Body of pancreas (tissue), 4 donors: Measurements from ENCODE around the gene NT5M. TPM values are rescaled to one million over a fixed set of nuclear protein-coding genes. Genes with fewer than 3 reads are reported as not detected.

Source experiments
- ATAC-seq: fragments of 150-250 bp; one replicate; pipeline ENCODE4 v1.9.1; 2016
- DNase-seq, 4 donors: peaks; one replicate each; pipeline ENCODE4 v3.0.0-alpha.2; 2019
- H3K27ac ChIP-seq, 4 donors: fragments of 200-600 bp; sonication (generic); 1 replicate in 3 of 4; 2 replicates in 1 of 4; pipeline versions ENCODE4 v1.5.1 to v1.6.1; 2016 to 2019; ENCODE audit warnings: mild to moderate bottlenecking in 1 of 4, mixed read lengths in 1 of 4, moderate library complexity in 1 of 4
- H3K27me3 ChIP-seq, 2 donors: fragments of 200-600 bp; sonication (generic); one replicate each; pipeline ENCODE4 v1.6.0; 2016; ENCODE audit warnings: mild to moderate bottlenecking in 1 of 2
- H3K36me3 ChIP-seq, 2 donors: fragments of 200-600 bp; sonication (generic); replicated peaks in 1 of 2; 2 replicates each; pipeline ENCODE4 v1.5.1; 2016; ENCODE audit warnings: low read depth in 2 of 2; ENCODE audit not compliant: insufficient read depth in 1 of 2
- H3K4me1 ChIP-seq: fragments of 200-600 bp; sonication (generic); one replicate; pipeline ENCODE4 v1.6.0; 2016
- H3K4me3 ChIP-seq, 2 donors: fragments of 200-600 bp; sonication (generic); 1 replicate in 1 of 2; 2 replicates in 1 of 2; pipeline ENCODE4 v1.5.1; 2016 to 2019
- H3K9me3 ChIP-seq, 3 donors: fragments of 200-600 bp; sonication (generic); 1 replicate in 2 of 3; 2 replicates in 1 of 3; pipeline ENCODE4 v1.5.1; 2016
- CTCF ChIP-seq, 7 experiments: fragments of 450-650 bp in 4 of 7; fragments of 200-600 bp in 3 of 7; sonication (generic) in 3 of 7; IDR thresholded peaks; one replicate each; pipeline ENCODE4 v1.5.1; 2016 to 2019; ENCODE audit warnings: antibody characterized with exemption in 7 of 7
- POLR2A ChIP-seq, 3 donors: fragments of 450-650 bp; IDR thresholded peaks; one replicate each; pipeline ENCODE4 v1.6.1; 2016; ENCODE audit warnings: antibody characterized with exemption in 3 of 3, mild to moderate bottlenecking in 2 of 3
- WGBS, 2 donors: methylation state at CpG; one replicate each; pipeline ENCODE4 v1.1.5; 2017; 5-methylcytosine and 5-hydroxymethylcytosine counted together
- intact Hi-C: fragments of 100-400 bp; cut with DNase I; formaldehyde crosslinking; loops from one replicate; pipeline ENCODE4 v1.15.1; 2023
- total RNA-seq, 2 donors: library from RNA; depleted of rRNA; stranded (reverse); fragments of >200 nt; gene quantifications; one replicate each; pipeline ENCODE4 v1.1.0, GENCODE V29; 2016

The NT5M gene
- total RNA-seq, 2 donors from 2014 or later, result 1.0 to 1.3 TPM

GRCh38 chr17:17289701-17290100 lies 13.5 kb upstream of the NT5M start:
- H3K9me3 ChIP-seq, result no peaks in the 10 kb centered on the region
- ATAC-seq (no peak), DNase-seq (no peak)
- intact Hi-C loops, result no loop called here
- H3K27ac ChIP-seq, result no peak overlapping the region
- TF ChIP-seq CTCF (IDR thresholded peaks at IDR 0.05) (no peak), POLR2A (IDR thresholded peaks at IDR 0.05) (no peak)
- no peaks in the 10 kb centered on the region for H3K36me3 ChIP-seq
- no peaks in the 10 kb centered on the region for H3K27me3 ChIP-seq
- WGBS, 2 donors, result 63 to 84% methylated on average over 6 to 7 of the region's 7 CpGs
- no peaks in the 10 kb centered on the region for H3K4me1 ChIP-seq
- no peak overlapping the region for H3K4me3 ChIP-seq

GRCh38 chr17:17295141-17295540 lies 8.0 kb upstream of the NT5M start:
- ATAC-seq (no peak), DNase-seq (no peak)
- H3K4me3 ChIP-seq, result no peak overlapping the region
- H3K4me1 ChIP-seq, result no peaks in the 10 kb centered on the region
- no peak overlapping the region for H3K27ac ChIP-seq
- no peak for TF ChIP-seq CTCF (IDR thresholded peaks at IDR 0.05)
- no peak for TF ChIP-seq POLR2A (IDR thresholded peaks at IDR 0.05)
- H3K27me3 ChIP-seq, result no peaks in the 10 kb centered on the region
- H3K36me3 ChIP-seq, result no peaks in the 10 kb centered on the region
- intact Hi-C loops, result no loop called here
- WGBS, 2 donors, result 91 to 97% methylated on average over 4 of the region's 4 CpGs
- no peaks in the 10 kb centered on the region for H3K9me3 ChIP-seq

GRCh38 chr17:17297217-17297616 lies 6.0 kb upstream of the NT5M start:
- Histone ChIP-seq H3K27me3 (no peaks in the 10 kb centered on the region), H3K27ac (no peak overlapping the region), H3K4me1 (peaks cover 10% of the 10 kb centered on the region), H3K4me3 (no peak overlapping the region), H3K9me3 (no peaks in the 10 kb centered on the region), H3K36me3 (no peaks in the 10 kb centered on the region)
- no peak for TF ChIP-seq POLR2A (IDR thresholded peaks at IDR 0.05)
- no peak for TF ChIP-seq CTCF (IDR thresholded peaks at IDR 0.05)
- ATAC-seq (no peak), DNase-seq (no peak)
- 92 to 98% methylated on average over 3 of the region's 3 CpGs for WGBS, 2 donors
- intact Hi-C loops, result no loop called here

GRCh38 chr17:17298108-17298507 lies 5.1 kb upstream of the NT5M start:
- H3K9me3 ChIP-seq, result no peaks in the 10 kb centered on the region
- TF ChIP-seq CTCF (IDR thresholded peaks at IDR 0.05) (no peak), POLR2A (IDR thresholded peaks at IDR 0.05) (no peak)
- intact Hi-C loops, result no loop called here
- ATAC-seq, result no peak
- H3K27ac ChIP-seq, result no peak overlapping the region
- DNase-seq, result no peak
- no peak overlapping the region for H3K4me3 ChIP-seq
- H3K27me3 ChIP-seq, result no peaks in the 10 kb centered on the region
- H3K36me3 ChIP-seq, result no peaks in the 10 kb centered on the region
- WGBS, 2 donors, result 51 to 54% methylated on average over 3 of the region's 3 CpGs
- H3K4me1 ChIP-seq, result peaks cover 10% of the 10 kb centered on the region
